NCI-H2029 treated with DMSO at 0.1 percent for 48 hours (cell line): ENCODE results near the gene KCNN1.
"Not testable (repeated sequence)": the region's sequence is repeated elsewhere in the genome, so short reads cannot be mapped to it uniquely, and the experiment has no call there.

Experiments
- DNase-seq: peaks from one replicate; lab custom pipeline; 2025; lab: John Stamatoyannopoulos, UW

KCNN1 gene

DNA sequence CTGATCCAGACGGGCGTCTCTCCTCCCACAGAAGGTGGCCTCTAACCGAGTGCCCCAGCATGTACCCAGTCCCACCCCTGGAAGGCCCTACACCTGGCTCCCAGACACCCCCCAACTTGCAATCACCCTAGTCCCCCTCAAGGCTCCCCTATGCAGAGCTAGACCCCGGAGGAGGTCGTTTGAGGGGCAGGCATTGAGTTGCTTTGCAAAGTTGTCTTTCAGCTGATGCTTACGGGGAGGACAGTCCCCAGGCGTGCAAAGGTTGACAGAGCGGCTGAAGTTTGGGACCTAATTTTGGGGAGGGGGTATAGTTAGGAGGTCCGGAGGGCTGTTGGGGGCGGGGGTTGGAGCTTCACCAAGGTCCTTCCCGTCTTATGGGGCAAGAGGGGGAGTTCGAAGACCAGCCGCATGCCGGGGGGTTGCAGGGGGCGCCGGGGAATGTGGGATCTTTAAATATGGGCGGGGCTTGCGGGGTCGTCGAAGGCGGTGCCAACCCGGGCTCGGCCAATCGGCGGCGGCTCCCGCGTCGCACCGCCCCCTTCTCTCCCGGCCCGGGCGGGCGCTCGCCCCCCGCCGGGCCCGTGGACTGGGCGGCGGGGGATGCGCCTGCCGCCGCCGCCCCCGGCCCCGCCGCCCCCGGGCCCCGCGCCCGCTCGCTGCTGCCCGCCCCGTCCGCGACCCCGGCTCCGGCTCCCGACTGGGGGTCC is at the start of gene KCNN1:
TSS of gene KCNN1 (plus strand) at position 558 of the 707 bp plus-strand sequence. CDS start 6,782 bp downstream, outside the sequence.
- DNase-seq = no peak

- not testable (repeated sequence) for DNase-seq
Measured at GRCh38 chr19:17918151-17918550, 48.8 kb upstream of the KCNN1 start.

GRCh38 chr19:17919122-17919521 is 47.8 kb upstream of the KCNN1 start:
- DNase-seq = not testable (repeated sequence)

DNA sequence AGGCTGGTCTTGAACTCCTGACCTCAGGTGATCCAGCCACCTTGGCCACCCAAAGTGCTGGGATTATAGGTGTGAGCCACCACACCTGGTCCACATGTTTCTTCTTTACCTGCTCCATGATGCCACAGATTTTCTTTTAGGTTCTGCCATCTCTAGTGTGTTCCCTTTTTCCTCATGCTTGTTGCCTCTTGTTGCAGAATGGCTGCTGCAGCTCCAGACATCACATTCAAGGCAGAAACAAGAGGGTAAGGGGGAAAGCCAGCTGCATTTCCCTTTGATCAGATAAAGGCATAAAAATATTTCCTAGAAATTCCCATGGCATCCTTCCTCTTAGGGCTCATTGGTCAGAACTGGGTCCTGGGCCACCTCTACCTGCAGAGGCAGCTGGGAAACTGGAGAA is 46.4 kb upstream of the KCNN1 start:
- no peak for DNase-seq

DNA sequence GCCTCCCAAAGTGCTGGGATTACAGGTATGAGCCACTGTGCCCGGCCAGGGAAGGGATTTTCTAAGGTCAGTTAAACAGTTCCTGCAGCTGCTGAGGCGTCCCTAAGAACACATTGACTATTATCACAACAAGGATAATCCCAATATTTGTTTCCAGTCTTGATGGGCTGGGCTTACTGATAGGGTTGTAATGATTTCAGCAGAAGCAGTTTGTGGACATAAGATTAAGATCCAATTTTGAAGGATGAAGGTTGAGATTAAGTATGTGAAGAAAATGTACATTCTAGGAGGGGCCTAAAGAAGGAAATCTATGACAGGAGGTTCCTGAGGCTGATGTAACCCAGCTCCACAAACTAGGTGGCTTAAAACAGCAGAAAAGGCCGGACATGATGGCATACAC is 44.8 kb upstream of the KCNN1 start:
- DNase-seq = no peak

- no peak for DNase-seq
Measured at GRCh38 chr19:17926044-17926443, 40.9 kb upstream of the KCNN1 start.

DNA sequence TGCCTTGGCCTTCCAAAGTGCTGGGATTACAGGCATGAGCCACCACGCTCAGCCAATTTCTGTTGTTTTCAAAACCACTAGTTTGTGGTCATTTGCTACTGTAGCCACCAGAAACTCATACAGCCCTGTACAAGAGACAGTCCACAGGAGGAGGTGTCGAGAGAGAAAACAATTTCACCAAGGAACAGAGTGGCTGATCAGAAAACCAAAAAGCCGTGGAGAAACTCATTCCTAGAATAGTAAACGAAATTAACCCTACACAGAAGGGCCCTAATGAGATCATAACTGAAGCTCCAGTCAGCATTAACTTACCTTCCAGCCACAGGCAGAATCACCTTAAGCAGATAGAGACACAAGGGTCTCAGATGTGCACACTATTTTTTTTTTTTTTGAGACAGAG is 37.9 kb upstream of the KCNN1 start:
- DNase-seq = no peak

DNA sequence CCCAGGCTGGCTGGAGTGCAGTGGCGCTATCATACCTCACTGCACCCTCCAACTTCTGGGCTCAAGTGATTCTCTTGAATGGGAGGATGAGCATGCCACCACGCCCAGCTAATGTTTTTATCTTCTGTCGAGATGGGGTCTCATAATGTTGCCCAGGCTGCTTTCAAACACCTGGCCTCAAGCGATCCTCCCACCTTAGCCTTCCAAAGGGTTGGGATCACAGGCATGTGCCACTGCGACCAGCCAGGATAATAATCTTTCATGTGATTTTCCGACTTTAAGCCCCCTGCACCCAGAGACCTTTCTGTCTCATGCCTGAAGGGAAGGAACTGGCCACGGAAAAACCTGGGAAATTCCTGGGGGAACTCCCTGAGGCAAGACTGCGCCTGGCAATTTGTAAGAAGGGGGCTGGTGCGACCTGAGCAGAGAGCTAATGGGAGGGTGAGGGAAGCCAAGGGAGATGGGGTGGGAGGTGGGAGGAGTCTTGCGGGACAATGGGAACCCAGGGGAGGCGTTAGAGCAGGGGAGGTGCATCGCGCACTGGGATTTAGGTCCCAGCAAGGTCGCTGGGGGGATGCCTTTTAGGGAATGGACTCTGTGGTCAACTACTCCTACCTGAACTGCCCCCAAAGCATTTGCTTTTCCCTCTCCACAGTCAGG is 35.2 kb upstream of the KCNN1 start:
- DNase-seq = no peak

- peak; percentile 92 for DNase-seq
Measured at GRCh38 chr19:17932485-17933338, 34.2 kb upstream of the KCNN1 start, which contains the start of gene CCDC124. TSS of gene CCDC124 (plus strand) at chr19:17933015. CDS start at chr19:17936421, 3,406 bp downstream.

DNA sequence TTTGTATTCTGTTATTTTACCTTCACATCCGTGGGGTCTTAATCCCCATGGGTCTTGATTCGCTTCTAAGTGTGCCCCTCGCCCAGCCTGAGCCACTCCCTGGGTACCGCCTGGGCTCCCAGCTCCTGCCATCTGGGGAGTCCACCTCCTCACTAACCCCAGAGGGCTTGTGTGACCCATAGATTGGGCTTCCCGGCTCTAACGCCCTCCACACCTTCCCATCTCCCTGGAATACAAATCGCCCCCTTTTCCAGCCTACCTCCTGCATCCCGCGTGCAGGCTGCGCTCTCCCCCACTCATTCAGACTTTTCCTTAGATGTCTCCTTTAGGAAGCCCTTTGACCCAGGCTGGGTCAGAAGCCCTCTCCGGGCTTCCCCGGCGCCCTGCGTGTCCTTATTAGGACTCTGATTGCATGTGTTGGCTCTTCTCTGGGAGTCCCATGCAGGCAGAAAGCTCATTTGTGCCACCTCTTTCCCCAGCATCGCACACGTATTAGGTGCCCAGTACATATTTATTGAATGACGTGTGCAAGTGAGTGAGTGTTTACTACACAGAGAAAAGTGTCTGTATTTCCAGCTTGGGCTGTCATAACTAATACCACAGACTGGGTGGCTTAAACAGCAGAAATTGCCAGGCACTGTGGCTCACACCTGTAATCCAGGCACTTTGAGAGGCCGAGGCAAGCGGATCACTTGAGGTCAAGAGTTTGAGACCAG is 33.3 kb upstream of the KCNN1 start:
- DNase-seq = no peak

- no peak for DNase-seq
Measured at GRCh38 chr19:17936379-17936778, 30.5 kb upstream of the KCNN1 start.

DNA sequence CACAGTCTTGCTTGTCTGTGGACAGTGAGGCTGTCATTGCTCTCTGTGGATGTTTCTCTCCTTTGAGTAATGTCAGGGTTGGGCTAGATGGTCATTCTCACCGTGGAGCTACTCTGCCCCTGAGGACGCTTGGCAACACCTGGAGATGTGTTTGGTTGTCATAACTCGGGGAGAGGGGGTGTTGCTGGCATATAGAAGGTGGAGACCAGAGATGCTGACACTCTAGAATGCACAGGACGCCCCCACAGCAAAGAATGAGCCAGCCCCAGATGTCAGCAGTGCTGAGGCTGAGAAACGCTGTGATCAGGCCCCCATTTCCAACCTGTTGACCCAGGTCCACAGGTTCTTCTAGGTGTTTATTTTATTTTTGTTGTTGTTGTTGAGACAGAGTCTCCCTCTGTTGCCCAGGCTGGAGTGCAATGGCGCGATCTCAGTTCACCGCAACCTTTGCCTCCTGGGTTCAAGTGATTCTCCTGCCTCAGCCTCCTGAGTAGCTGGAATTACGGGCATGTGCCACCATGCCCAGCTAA is 29.5 kb upstream of the KCNN1 start:
- DNase-seq = no peak

DNA sequence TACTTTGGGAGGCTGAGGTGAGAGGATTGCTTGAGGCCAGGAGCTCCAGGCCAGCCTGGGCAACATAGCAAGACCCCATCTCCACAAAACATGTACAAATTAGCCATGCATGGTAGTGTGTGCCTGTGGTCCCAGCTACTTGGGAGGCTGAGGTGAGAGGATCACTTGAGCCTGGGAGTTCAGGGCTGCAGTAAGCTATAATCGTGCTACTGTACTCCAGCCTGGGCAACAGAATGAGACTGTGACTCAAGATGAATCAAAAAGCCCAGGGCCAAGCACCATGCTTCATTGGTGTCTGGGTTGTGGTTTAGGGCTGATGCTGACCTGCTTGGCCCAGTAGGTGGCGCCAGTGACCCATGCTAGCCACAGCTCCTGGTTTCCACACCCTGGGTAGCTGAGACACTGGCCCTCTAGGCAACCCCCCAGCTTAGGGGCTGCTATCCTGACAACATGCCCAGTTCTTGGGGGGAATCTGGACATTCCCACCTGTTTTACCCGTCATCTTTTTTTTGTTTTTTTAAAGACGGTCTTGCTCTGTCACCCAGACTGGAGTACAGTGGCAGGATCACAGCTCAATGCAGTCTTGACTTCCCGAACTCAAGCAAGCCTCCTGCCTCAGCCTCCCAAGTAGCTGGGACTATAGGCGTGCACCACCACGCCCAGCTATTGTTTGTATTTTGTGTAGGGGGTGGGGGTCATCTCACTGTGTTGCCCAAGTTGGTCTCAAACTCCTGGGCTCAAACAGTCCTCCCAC is 28.6 kb upstream of the KCNN1 start:
- DNase-seq = peak; percentile 45

DNA sequence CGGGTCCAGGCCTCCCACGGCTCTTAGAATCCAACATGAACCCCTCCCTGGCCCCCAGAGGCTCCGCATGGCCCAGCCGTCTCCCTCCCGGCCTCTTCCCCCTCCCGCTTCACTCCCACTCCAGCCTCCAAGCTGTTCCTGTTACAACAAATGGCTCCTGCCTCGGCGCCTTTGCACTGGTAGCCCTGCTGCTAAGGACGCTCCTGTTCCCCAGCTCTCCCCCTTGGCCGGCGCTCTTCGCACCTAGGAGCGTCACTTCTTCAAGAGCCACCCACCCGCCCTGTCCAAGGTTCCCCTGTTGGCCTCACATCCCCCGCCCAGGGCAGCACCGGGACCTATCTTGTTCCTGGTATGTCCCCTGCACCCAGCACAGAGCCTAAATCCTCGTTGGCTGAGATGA is 24.7 kb upstream of the KCNN1 start:
- DNase-seq = no peak

- DNase-seq = no peak
Measured at GRCh38 chr19:17942582-17943273, 24.2 kb upstream of the KCNN1 start.

DNA sequence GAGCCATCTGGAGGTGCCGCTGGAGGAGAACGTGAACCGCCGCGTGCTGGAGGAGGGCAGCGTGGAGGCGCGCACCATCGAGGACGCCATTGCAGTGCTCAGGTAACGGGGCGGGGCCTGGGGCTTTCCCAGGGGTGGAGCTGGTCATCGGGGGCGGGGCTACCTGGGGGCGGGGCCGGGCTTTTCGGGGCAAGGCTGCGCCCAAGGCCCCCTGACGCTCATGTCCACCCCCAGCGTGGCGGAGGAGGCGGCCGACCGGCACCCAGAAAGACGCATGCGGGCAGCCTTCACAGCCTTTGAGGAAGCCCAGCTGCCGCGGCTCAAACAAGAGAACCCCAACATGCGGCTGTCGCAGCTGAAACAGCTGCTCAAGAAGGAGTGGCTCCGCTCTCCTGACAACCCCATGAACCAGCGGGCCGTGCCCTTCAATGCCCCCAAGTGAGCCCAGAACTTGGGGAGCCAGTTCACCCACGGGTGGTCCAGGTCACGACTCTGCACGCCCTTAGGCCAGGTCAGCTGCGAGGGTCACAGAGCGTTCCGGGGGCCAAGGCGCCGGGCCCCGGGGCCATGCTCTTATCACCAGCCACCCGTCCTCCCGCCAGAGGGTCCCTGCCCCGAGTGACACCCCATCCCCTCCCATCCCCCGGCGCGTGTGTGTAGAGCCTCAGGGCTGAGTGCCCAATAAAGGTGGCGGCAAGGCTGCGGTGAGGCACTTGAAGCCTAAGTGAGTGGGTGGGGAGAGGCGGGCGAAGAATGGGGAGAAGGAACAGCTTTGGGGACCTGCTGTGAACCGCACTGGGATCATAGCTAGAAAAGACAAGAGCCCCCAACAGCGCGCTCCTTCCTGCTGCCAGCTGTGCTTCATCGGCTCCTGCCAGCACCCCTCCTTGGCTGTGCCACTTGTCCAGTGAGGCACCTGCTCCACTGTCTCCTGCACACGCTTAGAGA is 23.4 kb upstream of the KCNN1 start:
- no peak for DNase-seq

DNA sequence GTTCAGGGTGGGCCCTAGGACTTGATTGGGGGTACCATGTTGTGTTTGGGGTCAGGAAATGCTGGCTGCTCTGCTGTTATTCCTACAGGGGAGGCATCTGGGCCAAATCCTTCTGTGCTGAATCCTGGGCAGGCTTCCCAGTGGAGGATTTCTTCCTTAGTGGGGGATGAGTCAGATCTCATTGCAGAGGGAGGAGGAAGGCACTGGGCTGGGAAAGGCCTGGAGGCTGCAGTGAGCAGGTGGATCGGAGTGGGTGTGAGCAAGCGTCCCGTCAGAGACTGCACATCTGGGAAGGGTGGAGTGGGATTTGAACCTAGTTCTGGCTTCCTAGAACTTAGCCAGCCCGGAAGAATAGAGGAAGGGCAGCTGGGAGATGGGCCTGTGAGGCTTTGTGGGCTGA is 22.6 kb upstream of the KCNN1 start:
- no peak for DNase-seq

GRCh38 chr19:17946965-17947784 is 19.7 kb upstream of the KCNN1 start:
- DNase-seq = no peak
